Measurements from ENCODE around the gene ASTN2.
A peak's percentile ranks its signal among the peaks of the same experiment; 100 is the strongest.

Gene ASTN2

GRCh38 chr9:116905171-116905588 lies 509.7 kb downstream of the ASTN2 start:
- H3K4me2 ChIP-seq (ENCODE audit: insufficient read depth, low read length, poor library complexity, severe bottlenecking) = no peak overlapping the region
- no peak overlapping the region for H3K18ac ChIP-seq (ENCODE audit: low read length)
- H2BK15ac ChIP-seq (ENCODE audit: low read length) = no peak overlapping the region
- no peak overlapping the region for H3K4ac ChIP-seq (ENCODE audit: low read length)
- peak overlapping the region; percentile 14 for H3K27ac ChIP-seq (replicated peaks; ENCODE audit: low read length)
- H2AFZ ChIP-seq (ENCODE audit: low read length) = no peak overlapping the region
- no peak overlapping the region for H2BK12ac ChIP-seq (ENCODE audit: low read length)
- no peak overlapping the region for H3K14ac ChIP-seq (ENCODE audit: low read length)
- H3K9ac ChIP-seq (ENCODE audit: low read depth, low read length, poor library complexity) = no peak overlapping the region
- WGBS, 2 donors (ENCODE audit: extremely low coverage in 2 of 2, insufficient read length in 2 of 2, insufficient replicate concordance in 1 of 2) = no CpG with 5 or more reads among the region's 10 CpGs
- no peaks in the 10 kb centered on the region for H3K79me1 ChIP-seq (ENCODE audit: low read depth, low read length)
- H3K4me3 ChIP-seq (ENCODE audit: low read length in 2 of 2) = no peak overlapping the region
- H4K91ac ChIP-seq (ENCODE audit: low read depth, low read length, poor library complexity) = no peak overlapping the region
- no peaks in the 10 kb centered on the region for H3K9me3 ChIP-seq (replicated peaks in 1 of 2; ENCODE audit: control insufficient read depth in 2 of 2, insufficient read depth in 1 of 2, low read depth in 1 of 2, low read length in 2 of 2)
- no peak overlapping the region for H2BK120ac ChIP-seq (ENCODE audit: low read depth, low read length)
- no peak overlapping the region for H2BK5ac ChIP-seq (ENCODE audit: low read length)
- H2AK5ac ChIP-seq (ENCODE audit: low read depth, low read length) = no peak overlapping the region
- no peak overlapping the region for H4K8ac ChIP-seq (ENCODE audit: low read depth, low read length)
- H3K4me1 ChIP-seq (ENCODE audit: control insufficient read depth in 2 of 2, insufficient read depth in 1 of 2, low read depth in 1 of 2, low read length in 2 of 2) = peaks cover 0 to 12% of the 10 kb centered on the region in 2 donors
- H3K27me3 ChIP-seq (ENCODE audit: control insufficient read depth in 3 of 3, insufficient read depth in 3 of 3, low read depth in 1 of 3, low read length in 3 of 3) = peaks cover 0 to 8% (median 0%) of the 10 kb centered on the region in 3 experiments
- H3K36me3 ChIP-seq (replicated peaks in 1 of 2; ENCODE audit: control insufficient read depth in 2 of 2, insufficient read depth in 2 of 2, low read length in 2 of 2) = no peaks in the 10 kb centered on the region
- DNase-seq (ENCODE audit: low spot score) = peak; percentile 20
- no peak overlapping the region for H3K23ac ChIP-seq (ENCODE audit: low read depth, low read length, poor library complexity)

GRCh38 chr9:116904165-116904564 lies 510.7 kb downstream of the ASTN2 start:
- H3K27ac ChIP-seq (replicated peaks; ENCODE audit: low read length) = no peak overlapping the region
- H3K9me3 ChIP-seq (replicated peaks in 1 of 2; ENCODE audit: control insufficient read depth in 2 of 2, insufficient read depth in 1 of 2, low read depth in 1 of 2, low read length in 2 of 2) = no peaks in the 10 kb centered on the region
- no peaks in the 10 kb centered on the region for H3K79me1 ChIP-seq (ENCODE audit: low read depth, low read length)
- H3K4me3 ChIP-seq (ENCODE audit: low read length in 2 of 2) = no peak overlapping the region
- WGBS, 2 donors (ENCODE audit: extremely low coverage in 2 of 2, insufficient read length in 2 of 2, insufficient replicate concordance in 1 of 2) = no CpG with 5 or more reads among the region's 3 CpGs
- no peaks in the 10 kb centered on the region for H3K36me3 ChIP-seq (replicated peaks in 1 of 2; ENCODE audit: control insufficient read depth in 2 of 2, insufficient read depth in 2 of 2, low read length in 2 of 2)
- peaks cover 0 to 12% of the 10 kb centered on the region in 2 donors for H3K4me1 ChIP-seq (ENCODE audit: control insufficient read depth in 2 of 2, insufficient read depth in 1 of 2, low read depth in 1 of 2, low read length in 2 of 2)
- H2BK5ac ChIP-seq (ENCODE audit: low read length) = no peak overlapping the region
- peak overlapping the region; percentile 88 for H2AK5ac ChIP-seq (ENCODE audit: low read depth, low read length)
- no peak overlapping the region for H2BK120ac ChIP-seq (ENCODE audit: low read depth, low read length)
- H2BK15ac ChIP-seq (ENCODE audit: low read length) = peak overlapping the region; percentile 34
- H3K9ac ChIP-seq (ENCODE audit: low read depth, low read length, poor library complexity) = no peak overlapping the region
- no peak for DNase-seq (ENCODE audit: low spot score)
- no peak overlapping the region for H3K4me2 ChIP-seq (ENCODE audit: insufficient read depth, low read length, poor library complexity, severe bottlenecking)
- no peak overlapping the region for H4K91ac ChIP-seq (ENCODE audit: low read depth, low read length, poor library complexity)
- H3K4ac ChIP-seq (ENCODE audit: low read length) = no peak overlapping the region
- H3K18ac ChIP-seq (ENCODE audit: low read length) = peak overlapping the region; percentile 77
- H3K27me3 ChIP-seq (ENCODE audit: control insufficient read depth in 3 of 3, insufficient read depth in 3 of 3, low read depth in 1 of 3, low read length in 3 of 3) = peaks cover 0 to 5% (median 0%) of the 10 kb centered on the region in 3 experiments
- no peak overlapping the region for H3K14ac ChIP-seq (ENCODE audit: low read length)
- H3K23ac ChIP-seq (ENCODE audit: low read depth, low read length, poor library complexity) = no peak overlapping the region
- no peak overlapping the region for H2AFZ ChIP-seq (ENCODE audit: low read length)
- no peak overlapping the region for H2BK12ac ChIP-seq (ENCODE audit: low read length)
- no peak overlapping the region for H4K8ac ChIP-seq (ENCODE audit: low read depth, low read length)

- no peak overlapping the region for H3K14ac ChIP-seq (ENCODE audit: low read length)
- H4K8ac ChIP-seq (ENCODE audit: low read depth, low read length) = no peak overlapping the region
- no peak overlapping the region for H2AK5ac ChIP-seq (ENCODE audit: low read depth, low read length)
- H3K27ac ChIP-seq (replicated peaks; ENCODE audit: low read length) = no peak overlapping the region
- no CpG with 5 or more reads among the region's 1 CpG for WGBS, 2 donors (ENCODE audit: extremely low coverage in 2 of 2, insufficient read length in 2 of 2, insufficient replicate concordance in 1 of 2)
- H3K4me2 ChIP-seq (ENCODE audit: insufficient read depth, low read length, poor library complexity, severe bottlenecking) = no peak overlapping the region
- H3K27me3 ChIP-seq (ENCODE audit: control insufficient read depth in 3 of 3, insufficient read depth in 3 of 3, low read depth in 1 of 3, low read length in 3 of 3) = peaks cover 0 to 5% (median 0%) of the 10 kb centered on the region in 3 experiments
- no peak overlapping the region for H3K4me3 ChIP-seq (ENCODE audit: low read length in 2 of 2)
- no peak for DNase-seq (ENCODE audit: low spot score)
- no peak overlapping the region for H3K4ac ChIP-seq (ENCODE audit: low read length)
- H3K9ac ChIP-seq (ENCODE audit: low read depth, low read length, poor library complexity) = no peak overlapping the region
- H3K36me3 ChIP-seq (replicated peaks in 1 of 2; ENCODE audit: control insufficient read depth in 2 of 2, insufficient read depth in 2 of 2, low read length in 2 of 2) = no peaks in the 10 kb centered on the region
- H3K4me1 ChIP-seq (ENCODE audit: control insufficient read depth in 2 of 2, insufficient read depth in 1 of 2, low read depth in 1 of 2, low read length in 2 of 2) = peaks cover 0 to 12% of the 10 kb centered on the region in 2 donors
- H3K79me1 ChIP-seq (ENCODE audit: low read depth, low read length) = no peaks in the 10 kb centered on the region
- no peak overlapping the region for H3K23ac ChIP-seq (ENCODE audit: low read depth, low read length, poor library complexity)
- H2BK5ac ChIP-seq (ENCODE audit: low read length) = no peak overlapping the region
- H2BK120ac ChIP-seq (ENCODE audit: low read depth, low read length) = no peak overlapping the region
- no peaks in the 10 kb centered on the region for H3K9me3 ChIP-seq (replicated peaks in 1 of 2; ENCODE audit: control insufficient read depth in 2 of 2, insufficient read depth in 1 of 2, low read depth in 1 of 2, low read length in 2 of 2)
- no peak overlapping the region for H3K18ac ChIP-seq (ENCODE audit: low read length)
- no peak overlapping the region for H2AFZ ChIP-seq (ENCODE audit: low read length)
- no peak overlapping the region for H2BK12ac ChIP-seq (ENCODE audit: low read length)
- H4K91ac ChIP-seq (ENCODE audit: low read depth, low read length, poor library complexity) = no peak overlapping the region
- no peak overlapping the region for H2BK15ac ChIP-seq (ENCODE audit: low read length)
Measured at GRCh38 chr9:116901260-116901659, 513.6 kb downstream of the ASTN2 start.

- no peaks in the 10 kb centered on the region for H3K36me3 ChIP-seq (replicated peaks in 1 of 2; ENCODE audit: control insufficient read depth in 2 of 2, insufficient read depth in 2 of 2, low read length in 2 of 2)
- peaks cover 0 to 5% (median 0%) of the 10 kb centered on the region in 3 experiments for H3K27me3 ChIP-seq (ENCODE audit: control insufficient read depth in 3 of 3, insufficient read depth in 3 of 3, low read depth in 1 of 3, low read length in 3 of 3)
- H3K14ac ChIP-seq (ENCODE audit: low read length) = no peak overlapping the region
- no peak overlapping the region for H3K4ac ChIP-seq (ENCODE audit: low read length)
- no peak overlapping the region for H3K4me2 ChIP-seq (ENCODE audit: insufficient read depth, low read length, poor library complexity, severe bottlenecking)
- WGBS, 2 donors (ENCODE audit: extremely low coverage in 2 of 2, insufficient read length in 2 of 2, insufficient replicate concordance in 1 of 2) = no CpG with 5 or more reads among the region's 6 CpGs
- no peak overlapping the region for H3K27ac ChIP-seq (replicated peaks; ENCODE audit: low read length)
- no peak overlapping the region for H4K91ac ChIP-seq (ENCODE audit: low read depth, low read length, poor library complexity)
- H3K18ac ChIP-seq (ENCODE audit: low read length) = no peak overlapping the region
- no peak overlapping the region for H3K23ac ChIP-seq (ENCODE audit: low read depth, low read length, poor library complexity)
- H2AFZ ChIP-seq (ENCODE audit: low read length) = no peak overlapping the region
- H4K8ac ChIP-seq (ENCODE audit: low read depth, low read length) = no peak overlapping the region
- no peak overlapping the region for H2AK5ac ChIP-seq (ENCODE audit: low read depth, low read length)
- no peak overlapping the region for H3K9ac ChIP-seq (ENCODE audit: low read depth, low read length, poor library complexity)
- peaks cover 0 to 10% of the 10 kb centered on the region in 2 donors for H3K4me1 ChIP-seq (ENCODE audit: control insufficient read depth in 2 of 2, insufficient read depth in 1 of 2, low read depth in 1 of 2, low read length in 2 of 2)
- no peak overlapping the region for H2BK5ac ChIP-seq (ENCODE audit: low read length)
- no peaks in the 10 kb centered on the region for H3K79me1 ChIP-seq (ENCODE audit: low read depth, low read length)
- no peaks in the 10 kb centered on the region for H3K9me3 ChIP-seq (replicated peaks in 1 of 2; ENCODE audit: control insufficient read depth in 2 of 2, insufficient read depth in 1 of 2, low read depth in 1 of 2, low read length in 2 of 2)
- no peak overlapping the region for H2BK15ac ChIP-seq (ENCODE audit: low read length)
- H2BK120ac ChIP-seq (ENCODE audit: low read depth, low read length) = no peak overlapping the region
- DNase-seq (ENCODE audit: low spot score) = no peak
- no peak overlapping the region for H3K4me3 ChIP-seq (ENCODE audit: low read length in 2 of 2)
- H2BK12ac ChIP-seq (ENCODE audit: low read length) = no peak overlapping the region
Measured at GRCh38 chr9:116900543-116900942, 514.3 kb downstream of the ASTN2 start.
